Neutrophil (primary cell): ENCODE results near the gene NAA35.

Experiments used
- H3K27ac ChIP-seq: fragments of 200-600 bp; sonication (generic); 2 replicates; pipeline ENCODE4 v1.5.1; 2016; ENCODE audit warnings: mild to moderate bottlenecking, moderate library complexity
- H3K27me3 ChIP-seq: fragments of 200-600 bp; sonication (generic); 2 replicates; pipeline ENCODE4 v1.6.0; 2016; ENCODE audit warnings: mild to moderate bottlenecking
- H3K36me3 ChIP-seq: fragments of 200-600 bp; sonication (generic); 2 replicates; pipeline ENCODE4 v1.5.1; 2017
- H3K4me1 ChIP-seq, 2 experiments: fragments of 200-600 bp in 1 of 2; sonication (generic) in 1 of 2; 1 replicate in 1 of 2; 2 replicates in 1 of 2; pipeline versions ENCODE4 v1.5.1 to v1.6.1; 2013 to 2016; ENCODE audit warnings: low read depth in 1 of 2, low read length in 1 of 2, mild to moderate bottlenecking in 1 of 2, moderate library complexity in 1 of 2; ENCODE audit not compliant: control insufficient read depth in 1 of 2, insufficient read depth in 1 of 2
- H3K4me3 ChIP-seq, 2 experiments: fragments of 200-600 bp in 1 of 2; sonication (generic) in 1 of 2; 1 replicate in 1 of 2; 2 replicates in 1 of 2; pipeline ENCODE4 v1.5.1; 2013 to 2016; ENCODE audit warnings: low read depth in 1 of 2, low read length in 1 of 2, mild to moderate bottlenecking in 1 of 2, moderate library complexity in 1 of 2
- H3K9me3 ChIP-seq: fragments of 200-600 bp; sonication (generic); 2 replicates; pipeline ENCODE4 v1.5.1; 2016
- CTCF ChIP-seq: fragments of 200-600 bp; sonication (generic); IDR thresholded peaks from 2 replicates; pipeline ENCODE4 v1.5.1; 2016; ENCODE audit warnings: antibody characterized with exemption

The NAA35 gene

GRCh38 chr9:85899388-85899787 is 41.6 kb upstream of the NAA35 start:
- H3K9me3 ChIP-seq, result no peaks in the 10 kb centered on the region
- H3K36me3 ChIP-seq, result no peaks in the 10 kb centered on the region
- TF ChIP-seq CTCF, result no peak
- no peak overlapping the region for H3K27ac ChIP-seq
- H3K4me1 ChIP-seq, result no peaks in the 10 kb centered on the region
- H3K4me3 ChIP-seq, result no peak overlapping the region
- no peaks in the 10 kb centered on the region for H3K27me3 ChIP-seq

GRCh38 chr9:85900504-85901201 is 40.3 kb upstream of the NAA35 start:
- no peaks in the 10 kb centered on the region for H3K27me3 ChIP-seq
- H3K27ac ChIP-seq, result no peak overlapping the region
- no peak overlapping the region for H3K4me3 ChIP-seq
- peak; percentile 30 for TF ChIP-seq CTCF
- H3K9me3 ChIP-seq, result no peaks in the 10 kb centered on the region
- no peaks in the 10 kb centered on the region for H3K4me1 ChIP-seq
- H3K36me3 ChIP-seq, result no peaks in the 10 kb centered on the region

- Histone ChIP-seq H3K4me1 (no peaks in the 10 kb centered on the region), H3K9me3 (no peaks in the 10 kb centered on the region), H3K27me3 (no peaks in the 10 kb centered on the region), H3K27ac (no peak overlapping the region), H3K36me3 (no peaks in the 10 kb centered on the region), H3K4me3 (no peak overlapping the region)
- TF ChIP-seq CTCF, result no peak
Measured at GRCh38 chr9:85904975-85905374, 36.0 kb upstream of the NAA35 start.

GRCh38 chr9:85905957-85906356 is 35.0 kb upstream of the NAA35 start:
- Histone ChIP-seq H3K27me3 (no peaks in the 10 kb centered on the region), H3K4me3 (no peak overlapping the region), H3K9me3 (no peaks in the 10 kb centered on the region), H3K4me1 (no peaks in the 10 kb centered on the region), H3K27ac (no peak overlapping the region), H3K36me3 (no peaks in the 10 kb centered on the region)
- TF ChIP-seq CTCF, result no peak

- H3K36me3 ChIP-seq, result no peaks in the 10 kb centered on the region
- H3K27ac ChIP-seq, result no peak overlapping the region
- no peaks in the 10 kb centered on the region for H3K9me3 ChIP-seq
- H3K27me3 ChIP-seq, result no peaks in the 10 kb centered on the region
- TF ChIP-seq CTCF, result no peak
- no peak overlapping the region for H3K4me3 ChIP-seq
- H3K4me1 ChIP-seq, result no peaks in the 10 kb centered on the region
Measured at GRCh38 chr9:85909390-85909789, 31.6 kb upstream of the NAA35 start.
